C4-2B (cell line): ENCODE results near the gene BANF1.
A peak's percentile ranks its signal among the peaks of the same experiment; 100 is the strongest.

ENCODE experiments used
- H3K27ac ChIP-seq: fragments of 450-650 bp; 2 replicates; pipeline ENCODE4 v1.5.1; 2017
- ZFX ChIP-seq: fragments of 450-650 bp; IDR thresholded peaks from 2 replicates; pipeline ENCODE4 v1.6.1; 2017
- TF ChIP-seq, protein P1 (sequence below): fragments of 450-650 bp; conservative IDR thresholded peaks from 2 replicates; pipeline ENCODE4 v1.5.1; 2017; ENCODE audit warnings: mild to moderate bottlenecking

The BANF1 gene

GRCh38 chr11:65988791-65989592 is 13.3 kb upstream of the BANF1 start:
- no peak for TF ChIP-seq ZFX
- TF ChIP-seq, protein P1, sequence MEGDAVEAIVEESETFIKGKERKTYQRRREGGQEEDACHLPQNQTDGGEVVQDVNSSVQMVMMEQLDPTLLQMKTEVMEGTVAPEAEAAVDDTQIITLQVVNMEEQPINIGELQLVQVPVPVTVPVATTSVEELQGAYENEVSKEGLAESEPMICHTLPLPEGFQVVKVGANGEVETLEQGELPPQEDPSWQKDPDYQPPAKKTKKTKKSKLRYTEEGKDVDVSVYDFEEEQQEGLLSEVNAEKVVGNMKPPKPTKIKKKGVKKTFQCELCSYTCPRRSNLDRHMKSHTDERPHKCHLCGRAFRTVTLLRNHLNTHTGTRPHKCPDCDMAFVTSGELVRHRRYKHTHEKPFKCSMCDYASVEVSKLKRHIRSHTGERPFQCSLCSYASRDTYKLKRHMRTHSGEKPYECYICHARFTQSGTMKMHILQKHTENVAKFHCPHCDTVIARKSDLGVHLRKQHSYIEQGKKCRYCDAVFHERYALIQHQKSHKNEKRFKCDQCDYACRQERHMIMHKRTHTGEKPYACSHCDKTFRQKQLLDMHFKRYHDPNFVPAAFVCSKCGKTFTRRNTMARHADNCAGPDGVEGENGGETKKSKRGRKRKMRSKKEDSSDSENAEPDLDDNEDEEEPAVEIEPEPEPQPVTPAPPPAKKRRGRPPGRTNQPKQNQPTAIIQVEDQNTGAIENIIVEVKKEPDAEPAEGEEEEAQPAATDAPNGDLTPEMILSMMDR, result peak; percentile 99
- no peak overlapping the region for H3K27ac ChIP-seq

GRCh38 chr11:65992056-65992455 is 10.2 kb upstream of the BANF1 start:
- H3K27ac ChIP-seq, result no peak overlapping the region
- TF ChIP-seq ZFX, result no peak
- TF ChIP-seq, protein P1, result no peak

DNA sequence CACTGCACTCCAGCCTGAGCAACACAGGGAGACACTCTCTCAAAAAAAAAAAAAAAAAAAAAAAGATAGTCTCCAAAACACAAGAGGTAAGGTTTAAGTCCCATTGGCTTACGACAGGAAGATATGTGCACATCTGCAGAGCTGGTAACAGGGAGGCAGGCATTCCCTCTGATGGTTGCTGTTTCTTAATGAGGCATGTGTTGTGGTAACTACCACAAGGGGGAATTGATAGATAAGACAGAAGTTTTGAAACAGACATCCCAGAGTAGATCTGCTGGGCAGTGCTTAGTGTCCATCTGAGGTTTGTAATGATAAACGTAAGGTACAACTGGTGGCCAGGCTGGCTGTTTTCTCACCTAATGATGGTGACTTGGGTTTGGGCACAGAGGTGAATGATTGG is 5.0 kb upstream of the BANF1 start:
- no peak overlapping the region for H3K27ac ChIP-seq
- no peak for TF ChIP-seq ZFX
- TF ChIP-seq, protein P1, result no peak

DNA sequence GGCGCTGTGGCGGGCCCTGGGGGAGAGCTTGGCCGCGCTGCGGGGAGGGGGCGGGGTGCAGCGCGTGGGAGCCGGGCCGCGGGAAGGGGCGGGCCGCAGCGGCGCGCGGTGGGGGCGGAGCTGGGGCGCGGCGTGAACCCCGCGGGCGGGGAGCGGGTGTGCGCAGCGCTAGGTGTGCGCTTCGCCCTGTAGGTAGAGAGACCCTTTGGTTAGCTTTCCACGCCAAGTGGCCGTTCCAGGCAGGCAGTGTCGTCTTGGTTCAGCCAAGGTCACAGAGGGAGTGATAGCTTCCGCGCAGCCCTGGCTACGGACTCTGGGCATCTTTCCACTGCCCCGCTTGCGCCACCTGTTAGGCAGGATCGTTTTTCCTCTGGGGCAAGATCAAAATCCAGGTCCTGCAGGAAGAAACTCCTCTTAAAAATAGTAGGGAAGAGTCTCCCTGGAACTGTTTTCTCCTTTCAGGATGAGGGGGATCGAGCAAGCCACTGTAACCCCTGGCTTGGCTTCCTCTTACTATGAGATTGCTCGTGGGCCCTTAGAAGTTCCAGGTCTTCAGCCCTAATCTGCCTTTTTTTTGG is 434 bp downstream of the BANF1 start:
- H3K27ac ChIP-seq, result peak overlapping the region; percentile 84
- no peak for TF ChIP-seq ZFX
- TF ChIP-seq, protein P1, result no peak

- no peak for TF ChIP-seq ZFX
- TF ChIP-seq, protein P1, result no peak
- peak overlapping the region; percentile 84 for H3K27ac ChIP-seq
Observed at GRCh38 chr11:66003291-66003690, 988 bp downstream of the BANF1 start.

DNA sequence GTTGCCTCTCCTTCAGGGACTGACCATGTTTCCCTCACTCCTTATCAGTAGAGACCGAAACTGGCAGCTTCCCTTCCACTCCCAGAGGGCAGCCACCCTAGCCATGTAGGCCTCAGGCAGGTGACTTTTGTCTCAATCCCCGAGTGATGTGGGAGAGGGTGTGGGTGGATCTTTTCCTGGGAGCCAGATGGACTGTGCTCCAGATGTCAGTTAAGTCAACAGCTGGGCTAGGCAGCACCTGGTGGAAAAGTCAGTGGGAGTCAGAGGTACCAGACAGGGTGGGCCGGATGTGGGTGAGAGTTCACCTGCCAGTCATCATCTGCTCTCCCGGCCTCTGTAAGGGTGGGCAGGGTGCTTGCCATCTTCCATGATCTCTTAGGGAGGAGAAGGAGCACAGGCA is 1.9 kb downstream of the BANF1 start:
- peak overlapping the region; percentile 84 for H3K27ac ChIP-seq
- TF ChIP-seq ZFX, result no peak
- TF ChIP-seq, protein P1, result no peak

DNA sequence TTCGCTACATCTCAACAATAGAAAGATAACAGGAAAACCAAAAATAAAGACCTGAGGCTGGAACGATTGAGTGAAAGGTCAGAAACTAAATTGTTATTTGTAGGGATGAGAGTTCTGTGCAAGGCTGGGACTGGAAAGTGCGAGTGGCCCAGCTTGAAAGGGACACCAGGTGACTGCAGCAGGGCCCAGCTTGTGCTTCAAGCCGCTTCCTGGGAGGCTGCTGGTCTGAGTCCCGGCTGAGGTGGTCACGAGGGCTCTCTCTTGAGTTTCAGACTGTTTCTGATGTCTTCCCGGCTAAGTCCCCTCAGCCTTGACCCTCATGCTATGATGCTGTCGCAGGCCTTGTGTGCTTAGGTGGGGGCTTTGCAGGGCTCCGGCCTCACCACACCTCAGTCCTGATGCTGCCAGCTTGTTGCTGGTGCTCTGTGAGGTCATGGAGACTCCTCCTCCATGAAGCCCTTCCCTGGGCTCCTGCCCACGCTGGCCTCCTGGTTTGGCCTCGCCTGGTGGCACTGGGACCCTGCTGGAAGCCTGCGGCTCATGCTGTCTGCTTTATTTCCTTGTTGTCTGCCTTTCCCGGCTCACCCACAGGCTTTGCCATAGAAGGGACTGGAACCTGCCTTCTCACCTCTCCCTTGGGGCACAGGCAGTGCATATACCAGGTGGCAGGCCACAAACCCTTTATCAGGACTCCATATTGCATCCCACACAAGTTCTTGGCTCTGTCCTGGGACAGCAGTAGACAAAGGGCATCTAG is 4.0 kb downstream of the BANF1 start:
- no peak for TF ChIP-seq ZFX
- TF ChIP-seq, protein P1, result no peak
- no peak overlapping the region for H3K27ac ChIP-seq
